ENCODE data around the gene PABPN1. TPM values are rescaled to one million over a fixed set of nuclear protein-coding genes. Genes with fewer than 3 reads are reported as not detected.

The PABPN1 gene
- total and polyA plus RNA-seq, 2 of the 13 experiments (the other 11 are each of a cell fraction or from before 2014, with no cell fraction given), result 233 to 524 TPM

DNA sequence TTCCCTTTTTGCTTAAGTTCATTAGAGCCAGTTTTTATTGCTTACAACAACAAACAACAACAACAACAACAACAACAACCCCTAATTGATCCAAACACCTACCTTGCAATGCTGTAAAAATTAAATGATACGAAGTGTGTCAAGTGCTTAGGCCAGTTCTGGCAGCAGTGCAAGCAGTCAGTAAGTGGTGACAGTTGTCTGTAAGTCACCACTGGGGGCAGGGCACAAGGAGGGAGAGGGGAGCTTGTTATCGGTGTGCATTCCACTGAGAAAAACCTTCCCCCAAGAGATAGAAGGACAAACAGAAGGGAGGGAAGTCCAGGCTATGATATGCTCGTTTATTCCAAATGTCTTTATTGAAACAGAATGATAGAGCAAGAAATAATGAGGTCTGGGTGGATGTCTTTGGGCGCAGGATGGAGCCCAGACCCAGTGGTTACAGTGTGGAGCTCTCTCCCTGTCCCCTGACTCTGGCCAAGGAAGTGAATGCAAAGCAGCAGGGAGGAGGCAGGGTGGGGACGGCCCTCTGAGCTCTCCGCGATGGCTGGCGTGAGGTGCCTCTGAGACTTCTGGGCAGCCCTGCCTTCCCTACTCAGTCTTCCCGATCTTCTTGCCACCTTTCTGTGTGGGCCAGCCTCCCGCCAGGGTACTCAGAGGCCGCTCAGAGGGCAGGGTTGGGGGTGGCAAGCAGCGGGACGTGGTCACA is 24.9 kb downstream of the PABPN1 start (continued):
- TF ChIP-seq, protein P1, sequence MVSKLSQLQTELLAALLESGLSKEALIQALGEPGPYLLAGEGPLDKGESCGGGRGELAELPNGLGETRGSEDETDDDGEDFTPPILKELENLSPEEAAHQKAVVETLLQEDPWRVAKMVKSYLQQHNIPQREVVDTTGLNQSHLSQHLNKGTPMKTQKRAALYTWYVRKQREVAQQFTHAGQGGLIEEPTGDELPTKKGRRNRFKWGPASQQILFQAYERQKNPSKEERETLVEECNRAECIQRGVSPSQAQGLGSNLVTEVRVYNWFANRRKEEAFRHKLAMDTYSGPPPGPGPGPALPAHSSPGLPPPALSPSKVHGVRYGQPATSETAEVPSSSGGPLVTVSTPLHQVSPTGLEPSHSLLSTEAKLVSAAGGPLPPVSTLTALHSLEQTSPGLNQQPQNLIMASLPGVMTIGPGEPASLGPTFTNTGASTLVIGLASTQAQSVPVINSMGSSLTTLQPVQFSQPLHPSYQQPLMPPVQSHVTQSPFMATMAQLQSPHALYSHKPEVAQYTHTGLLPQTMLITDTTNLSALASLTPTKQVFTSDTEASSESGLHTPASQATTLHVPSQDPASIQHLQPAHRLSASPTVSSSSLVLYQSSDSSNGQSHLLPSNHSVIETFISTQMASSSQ (IDR thresholded peaks at IDR 0.05; ENCODE audit: low read depth), result no peak
- TF ChIP-seq, protein P1 (CRISPR knock-in tag; IDR thresholded peaks at IDR 0.05; ENCODE audit: borderline replicate concordance), result 0 out of 2 replicates have a peak, but pooled peaks have one; percentile 44
- TF ChIP-seq, protein P2, sequence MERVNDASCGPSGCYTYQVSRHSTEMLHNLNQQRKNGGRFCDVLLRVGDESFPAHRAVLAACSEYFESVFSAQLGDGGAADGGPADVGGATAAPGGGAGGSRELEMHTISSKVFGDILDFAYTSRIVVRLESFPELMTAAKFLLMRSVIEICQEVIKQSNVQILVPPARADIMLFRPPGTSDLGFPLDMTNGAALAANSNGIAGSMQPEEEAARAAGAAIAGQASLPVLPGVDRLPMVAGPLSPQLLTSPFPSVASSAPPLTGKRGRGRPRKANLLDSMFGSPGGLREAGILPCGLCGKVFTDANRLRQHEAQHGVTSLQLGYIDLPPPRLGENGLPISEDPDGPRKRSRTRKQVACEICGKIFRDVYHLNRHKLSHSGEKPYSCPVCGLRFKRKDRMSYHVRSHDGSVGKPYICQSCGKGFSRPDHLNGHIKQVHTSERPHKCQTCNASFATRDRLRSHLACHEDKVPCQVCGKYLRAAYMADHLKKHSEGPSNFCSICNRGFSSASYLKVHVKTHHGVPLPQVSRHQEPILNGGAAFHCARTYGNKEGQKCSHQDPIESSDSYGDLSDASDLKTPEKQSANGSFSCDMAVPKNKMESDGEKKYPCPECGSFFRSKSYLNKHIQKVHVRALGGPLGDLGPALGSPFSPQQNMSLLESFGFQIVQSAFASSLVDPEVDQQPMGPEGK (CRISPR knock-in tag; IDR thresholded peaks at IDR 0.05), result 0 out of 2 replicates have a peak, but pooled peaks have one; percentile 12
- TF ChIP-seq, protein P3, sequence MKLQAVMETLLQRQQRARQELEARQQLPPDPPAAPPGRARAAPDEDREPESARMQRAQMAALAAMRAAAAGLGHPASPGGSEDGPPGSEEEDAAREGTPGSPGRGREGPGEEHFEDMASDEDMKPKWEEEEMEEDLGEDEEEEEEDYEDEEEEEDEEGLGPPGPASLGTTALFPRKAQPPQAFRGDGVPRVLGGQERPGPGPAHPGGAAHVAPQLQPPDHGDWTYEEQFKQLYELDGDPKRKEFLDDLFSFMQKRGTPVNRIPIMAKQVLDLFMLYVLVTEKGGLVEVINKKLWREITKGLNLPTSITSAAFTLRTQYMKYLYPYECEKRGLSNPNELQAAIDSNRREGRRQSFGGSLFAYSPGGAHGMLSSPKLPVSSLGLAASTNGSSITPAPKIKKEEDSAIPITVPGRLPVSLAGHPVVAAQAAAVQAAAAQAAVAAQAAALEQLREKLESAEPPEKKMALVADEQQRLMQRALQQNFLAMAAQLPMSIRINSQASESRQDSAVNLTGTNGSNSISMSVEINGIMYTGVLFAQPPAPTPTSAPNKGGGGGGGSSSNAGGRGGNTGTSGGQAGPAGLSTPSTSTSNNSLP (IDR thresholded peaks at IDR 0.05; ENCODE audit: low read depth, low read length), result no peak
- 0 out of 2 replicates have a peak, but pooled peaks have one; percentile 28 for TF ChIP-seq EZH2 (conservative IDR thresholded peaks at IDR 0.05; ENCODE audit: low read depth, low read length)
- TF ChIP-seq ZNF616 (CRISPR knock-in tag; IDR thresholded peaks at IDR 0.05; ENCODE audit: low read depth), result no peak
- peak; percentile 81 for TF ChIP-seq FOXP1 (IDR thresholded peaks at IDR 0.05)
- TF ChIP-seq FOXP1 (CRISPR knock-in tag; IDR thresholded peaks at IDR 0.05), result no peak
